HepG2 (cell line): ENCODE data around the gene PPP2R2D. TPM values are rescaled to one million over a fixed set of nuclear protein-coding genes. Genes with fewer than 3 reads are reported as not detected.

Experiments
- ATAC-seq: fragments of 200-7000 bp; cut with Tn5 transposase; 3 replicates; pipeline ENCODE4 v1.9.1; 2020; ENCODE audit warnings: mild to moderate bottlenecking, moderate library complexity
- BruUV-seq: library from RNA; stranded (reverse); fragments of 400-500 nt; replicated peaks from 2 replicates; lab custom pipeline; 2021; lab: Mats Ljungman, UMichigan
- CTCF ChIA-PET: fragments of 300-600 bp; formaldehyde crosslinking; extraction: SDS; loops from one replicate; lab custom pipeline; 2021; ENCODE audit warnings: low total read pairs, inconsistent platforms, low intra/inter-chr PET ratio; lab: Yijun Ruan, JAX
- POLR2A ChIA-PET: fragments of 350-600 bp; sonication (Branson Sonifier 250); formaldehyde crosslinking; loops from one replicate; lab custom pipeline; 2020; ENCODE audit warnings: antibody characterized with exemption, inconsistent platforms; lab: Yijun Ruan, JAX
- DNase-seq: peaks from one replicate; pipeline ENCODE4 v3.0.0-alpha.2; 2015; ENCODE audit warnings: low spot score
- FAIRE-seq: peaks from 3 replicates; lab custom pipeline; 2011; peaks lifted over from hg19 to GRCh38; lab: Jason Lieb, UNC
- H2AFZ ChIP-seq: one replicate; pipeline ENCODE4 v1.6.1; 2011; ENCODE audit warnings: low read length, inconsistent platforms
- H3K27ac ChIP-seq: fragments of 300-600 bp; 3 replicates; pipeline ENCODE4 v1.8.0; 2011; ENCODE audit warnings: mixed run types, mild to moderate bottlenecking, mixed read lengths, low read length, inconsistent platforms; ENCODE audit not compliant: insufficient read depth; ENCODE audit errors: extremely low read length
- H3K27me3 ChIP-seq, 2 experiments: fragments of 200-600 bp in 1 of 2; 2 replicates in 1 of 2; 3 replicates in 1 of 2; pipeline versions ENCODE4 v1.6.0 to v1.8.0; 2011; ENCODE audit warnings: low read length in 2 of 2, mild to moderate bottlenecking in 2 of 2, moderate library complexity in 2 of 2, inconsistent platforms in 1 of 2; ENCODE audit not compliant: insufficient read depth in 2 of 2, control insufficient read depth in 1 of 2
- H3K36me3 ChIP-seq, 2 experiments: fragments of 200-600 bp in 1 of 2; replicated peaks in 1 of 2; 2 replicates in 1 of 2; 3 replicates in 1 of 2; pipeline versions ENCODE4 v1.5.1 to v1.8.0; 2011; ENCODE audit warnings: low read length in 2 of 2, inconsistent platforms in 1 of 2; ENCODE audit not compliant: insufficient read depth in 2 of 2, control insufficient read depth in 1 of 2
- H3K4me1 ChIP-seq: 2 replicates; pipeline ENCODE4 v1.5.1; 2012; ENCODE audit warnings: low read length, inconsistent platforms; ENCODE audit not compliant: insufficient read depth
- H3K4me2 ChIP-seq: 2 replicates; pipeline ENCODE4 v1.6.0; 2011; ENCODE audit warnings: low read depth, low read length, inconsistent platforms
- H3K4me3 ChIP-seq, 3 experiments: fragments of 200-600 bp in 1 of 3; sonication (generic), shearing (Covaris generic) in 1 of 3; replicated peaks in 1 of 3; 2 replicates each; pipeline ENCODE4 v1.5.1; 2011 to 2016; ENCODE audit warnings: low read length in 3 of 3, inconsistent platforms in 2 of 3, low read depth in 2 of 3, mild to moderate bottlenecking in 2 of 3, control low read depth in 1 of 3, mixed read lengths in 1 of 3; ENCODE audit not compliant: insufficient read depth in 1 of 3
- H3K79me2 ChIP-seq: one replicate; pipeline ENCODE4 v1.6.1; 2011; ENCODE audit warnings: low read length, inconsistent platforms; ENCODE audit not compliant: insufficient read depth
- H3K9ac ChIP-seq: 2 replicates; pipeline ENCODE4 v1.6.0; 2011; ENCODE audit warnings: mild to moderate bottlenecking, low read depth, low read length, inconsistent platforms; ENCODE audit not compliant: insufficient read depth
- H3K9me3 ChIP-seq: 2 replicates; pipeline ENCODE4 v1.5.1; 2012; ENCODE audit warnings: mild to moderate bottlenecking, low read length
- H4K20me1 ChIP-seq: 2 replicates; pipeline ENCODE4 v1.6.0; 2011; ENCODE audit warnings: inconsistent platforms, mild to moderate bottlenecking, low read length, moderate library complexity; ENCODE audit not compliant: insufficient read depth
- ARID2 ChIP-seq: sonication (generic); formaldehyde crosslinking; IDR thresholded peaks from 2 replicates; pipeline ENCODE4 v1.8.1; 2022; ENCODE audit warnings: mild to moderate bottlenecking, missing genetic modification reagents, borderline replicate concordance
- CEBPG ChIP-seq: IDR thresholded peaks from 2 replicates; pipeline ENCODE4 v1.6.1; 2016
- NR2F1 ChIP-seq, 2 experiments: fragments of 450-650 bp in 1 of 2; formaldehyde crosslinking in 1 of 2; IDR thresholded peaks; 2 replicates each; pipeline versions ENCODE4 v1.5.0 to v1.6.1; 2016 to 2020; ENCODE audit warnings: mild to moderate bottlenecking in 1 of 2, missing compliant biosample characterization in 1 of 2, missing genetic modification reagents in 1 of 2, moderate library complexity in 1 of 2
- SETDB1 ChIP-seq: sonication (generic); formaldehyde crosslinking; IDR thresholded peaks from 2 replicates; pipeline ENCODE4 v1.5.1; 2020; ENCODE audit warnings: missing genetic modification reagents, mild to moderate bottlenecking, borderline replicate concordance
- SIN3A ChIP-seq: IDR thresholded peaks from 2 replicates; pipeline ENCODE4 v1.6.1; 2011; ENCODE audit warnings: low read depth, mild to moderate bottlenecking, control low read depth, low read length, borderline replicate concordance
- SMC3 ChIP-seq: IDR thresholded peaks from 2 replicates; pipeline ENCODE4 v1.6.1; 2011; ENCODE audit warnings: low read length, improper control_type of control experiment
- TCF7 ChIP-seq: sonication (generic); IDR thresholded peaks from 2 replicates; pipeline ENCODE4 v1.6.1; 2016; ENCODE audit warnings: antibody characterized with exemption, low read depth
- TSC22D2 ChIP-seq: sonication (generic); formaldehyde crosslinking; IDR thresholded peaks from 2 replicates; pipeline ENCODE4 v1.5.1; 2020; ENCODE audit warnings: missing genetic modification reagents, mild to moderate bottlenecking, borderline replicate concordance
- ZNF256 ChIP-seq: sonication (generic); formaldehyde crosslinking; conservative IDR thresholded peaks from 2 replicates; pipeline ENCODE4 v1.4.0; 2020; ENCODE audit warnings: missing genetic modification reagents
- ZNF550 ChIP-seq: sonication (generic); formaldehyde crosslinking; IDR thresholded peaks from 2 replicates; pipeline ENCODE4 v1.4.0; 2020; ENCODE audit warnings: mild to moderate bottlenecking, missing genetic modification reagents, borderline replicate concordance
- ZNF749 ChIP-seq: sonication (generic); formaldehyde crosslinking; IDR thresholded peaks from 2 replicates; pipeline ENCODE4 v1.8.0; 2022; ENCODE audit warnings: mild to moderate bottlenecking, missing genetic modification reagents, moderate library complexity, borderline replicate concordance
- ZNF850 ChIP-seq: sonication (generic); formaldehyde crosslinking; conservative IDR thresholded peaks from 2 replicates; pipeline ENCODE4 v1.9.0; 2021; ENCODE audit warnings: mild to moderate bottlenecking, missing genetic modification reagents
- WGBS: methylation state at CpG from one replicate; pipeline ENCODE4 v1.1.6; 2017; ENCODE audit warnings: low lambda C conversion rate; 5-methylcytosine and 5-hydroxymethylcytosine counted together
- in situ Hi-C: cut with HindIII; loops from 2 replicates; pipeline ENCODE4 v1.10.0; 2017; ENCODE audit warnings: low pct_unique_long_range_greater_than_20kb; ENCODE audit not compliant: extremely low pct_ligation_motif_present
- intact Hi-C: fragments of 100-400 bp; cut with micrococcal nuclease; formaldehyde crosslinking; loops from one replicate; pipeline ENCODE4 v1.10.0; 2022; ENCODE audit not compliant: unreplicated experiment
- polyA plus RNA-seq, 8 experiments: library from polyadenylated mRNA; depleted of rRNA in 3 of 8; stranded (reverse) in 7 of 8; unstranded in 1 of 8; fragments of >200 nt; fragmentation: Illumina TruSeq in 4 of 8; extraction: Trizol in 4 of 8; gene quantifications; 2 replicates each; pipeline versions ENCODE4 v1.2.1 to v1.2.3, GENCODE V29; 2011 to 2016; ENCODE audit warnings: low read depth in 4 of 8, missing spikeins in 1 of 8, mixed read lengths in 1 of 8; ENCODE audit not compliant: insufficient read depth in 1 of 8
- total RNA-seq, 5 experiments: library from RNA; depleted of rRNA; stranded (reverse); fragments of >200 nt; fragmentation: Illumina TruSeq; extraction: Trizol; gene quantifications; 2 replicates each; pipeline ENCODE4 v1.2.3, GENCODE V29; 2016; ENCODE audit warnings: low read depth in 1 of 5
- TF ChIP-seq, protein P1 (sequence below): IDR thresholded peaks from 2 replicates; pipeline ENCODE4 v1.6.1; 2016
- TF ChIP-seq, protein P2 (sequence below): sonication (generic); formaldehyde crosslinking; IDR thresholded peaks from 2 replicates; pipeline ENCODE4 v1.8.0; 2022; ENCODE audit warnings: mild to moderate bottlenecking, missing genetic modification reagents, moderate library complexity
- TF ChIP-seq, protein P3 (sequence below): sonication (generic); formaldehyde crosslinking; IDR thresholded peaks from 2 replicates; pipeline ENCODE4 v1.4.0; 2020; ENCODE audit warnings: missing genetic modification reagents, mild to moderate bottlenecking, borderline replicate concordance
- TF ChIP-seq, protein P4 (sequence below), 2 experiments: sonication (generic) in 1 of 2; formaldehyde crosslinking in 1 of 2; IDR thresholded peaks; 2 replicates each; pipeline versions ENCODE4 v1.4.0 to v1.6.1; 2016 to 2020; ENCODE audit warnings: borderline replicate concordance in 1 of 2, low read depth in 1 of 2, mild to moderate bottlenecking in 1 of 2, missing genetic modification reagents in 1 of 2

PPP2R2D gene
- total and polyA plus RNA-seq, 2 of the 13 experiments (the other 11 are each of a cell fraction or from before 2014, with no cell fraction given) = 32.7 to 33.2 TPM

DNA sequence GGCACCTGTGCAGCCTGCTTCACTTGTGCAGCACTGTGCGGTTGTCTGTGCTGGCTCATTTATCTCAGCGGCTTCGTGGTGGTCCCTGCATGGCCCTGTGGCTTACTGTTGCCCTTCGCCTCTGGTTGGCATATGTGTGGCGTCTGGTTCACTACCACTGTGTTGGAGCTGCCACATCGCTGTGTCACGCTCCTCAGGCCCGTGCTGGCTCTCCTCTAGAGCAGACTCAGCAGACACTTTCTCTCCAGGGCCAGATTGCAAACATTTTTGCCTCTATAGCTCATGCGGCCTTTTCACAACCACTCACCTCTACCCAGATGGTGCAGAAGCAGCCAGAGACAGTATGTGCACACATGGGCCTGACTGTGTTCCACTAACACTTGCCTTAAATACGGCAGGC is 37.9 kb downstream of the PPP2R2D start:
- ChIA-PET POLR2A (no interaction called here), CTCF (no interaction called here)
- DNase-seq (no peak), FAIRE-seq (no peak), ATAC-seq (no peak)
- Histone ChIP-seq H3K9ac (no peak overlapping the region), H3K36me3 (peaks cover 18 to 72% of the 10 kb centered on the region in 2 experiments), H3K4me2 (no peak overlapping the region), H2AFZ (no peak overlapping the region), H4K20me1 (peaks cover 9% of the 10 kb centered on the region; the same call in 1 of the 2 replicates), H3K4me3 (no peak overlapping the region), H3K27me3 (no peaks in the 10 kb centered on the region), H3K4me1 (peaks cover 15% of the 10 kb centered on the region), H3K27ac (no peak overlapping the region), H3K79me2 (peaks cover 24% of the 10 kb centered on the region), H3K9me3 (no peaks in the 10 kb centered on the region)
- in situ Hi-C loops = no loop called here
- no TSS peak for BruUV-seq
- 96% methylated on average over 10 of the region's 10 CpGs for WGBS
- intact Hi-C loops = no loop called here
- no peak for TF ChIP-seq ZNF550 (CRISPR knock-in tag)
- TF ChIP-seq, protein P1, sequence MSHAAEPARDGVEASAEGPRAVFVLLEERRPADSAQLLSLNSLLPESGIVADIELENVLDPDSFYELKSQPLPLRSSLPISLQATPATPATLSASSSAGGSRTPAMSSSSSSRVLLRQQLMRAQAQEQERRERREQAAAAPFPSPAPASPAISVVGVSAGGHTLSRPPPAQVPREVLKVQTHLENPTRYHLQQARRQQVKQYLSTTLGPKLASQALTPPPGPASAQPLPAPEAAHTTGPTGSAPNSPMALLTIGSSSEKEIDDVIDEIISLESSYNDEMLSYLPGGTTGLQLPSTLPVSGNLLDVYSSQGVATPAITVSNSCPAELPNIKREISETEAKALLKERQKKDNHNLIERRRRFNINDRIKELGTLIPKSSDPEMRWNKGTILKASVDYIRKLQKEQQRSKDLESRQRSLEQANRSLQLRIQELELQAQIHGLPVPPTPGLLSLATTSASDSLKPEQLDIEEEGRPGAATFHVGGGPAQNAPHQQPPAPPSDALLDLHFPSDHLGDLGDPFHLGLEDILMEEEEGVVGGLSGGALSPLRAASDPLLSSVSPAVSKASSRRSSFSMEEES = no peak
- TF ChIP-seq TCF7 = no peak
- TF ChIP-seq SMC3 = no peak
- no peak for TF ChIP-seq ZNF256
- TF ChIP-seq, protein P2, sequence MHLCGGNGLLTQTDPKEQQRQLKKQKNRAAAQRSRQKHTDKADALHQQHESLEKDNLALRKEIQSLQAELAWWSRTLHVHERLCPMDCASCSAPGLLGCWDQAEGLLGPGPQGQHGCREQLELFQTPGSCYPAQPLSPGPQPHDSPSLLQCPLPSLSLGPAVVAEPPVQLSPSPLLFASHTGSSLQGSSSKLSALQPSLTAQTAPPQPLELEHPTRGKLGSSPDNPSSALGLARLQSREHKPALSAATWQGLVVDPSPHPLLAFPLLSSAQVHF (CRISPR knock-in tag) = no peak
- TF ChIP-seq NR2F1 (CRISPR knock-in tag; IDR thresholded peaks at IDR 0.05) = no peak
- no peak for TF ChIP-seq SIN3A
- TF ChIP-seq ZNF850 (CRISPR knock-in tag) = no peak
- TF ChIP-seq ZNF749 (CRISPR knock-in tag) = no peak
- no peak for TF ChIP-seq CEBPG
- TF ChIP-seq, protein P3, sequence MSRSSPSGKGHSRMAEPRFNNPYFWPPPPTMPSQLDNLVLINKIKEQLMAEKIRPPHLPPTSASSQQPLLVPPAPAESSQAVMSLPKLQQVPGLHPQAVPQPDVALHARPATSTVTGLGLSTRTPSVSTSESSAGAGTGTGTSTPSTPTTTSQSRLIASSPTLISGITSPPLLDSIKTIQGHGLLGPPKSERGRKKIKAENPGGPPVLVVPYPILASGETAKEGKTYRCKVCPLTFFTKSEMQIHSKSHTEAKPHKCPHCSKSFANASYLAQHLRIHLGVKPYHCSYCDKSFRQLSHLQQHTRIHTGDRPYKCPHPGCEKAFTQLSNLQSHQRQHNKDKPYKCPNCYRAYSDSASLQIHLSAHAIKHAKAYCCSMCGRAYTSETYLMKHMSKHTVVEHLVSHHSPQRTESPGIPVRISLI (CRISPR knock-in tag) = no peak
- TF ChIP-seq ARID2 (CRISPR knock-in tag) = no peak
- no peak for TF ChIP-seq TSC22D2 (CRISPR knock-in tag)
- no peak for TF ChIP-seq SETDB1
- TF ChIP-seq, protein P4, sequence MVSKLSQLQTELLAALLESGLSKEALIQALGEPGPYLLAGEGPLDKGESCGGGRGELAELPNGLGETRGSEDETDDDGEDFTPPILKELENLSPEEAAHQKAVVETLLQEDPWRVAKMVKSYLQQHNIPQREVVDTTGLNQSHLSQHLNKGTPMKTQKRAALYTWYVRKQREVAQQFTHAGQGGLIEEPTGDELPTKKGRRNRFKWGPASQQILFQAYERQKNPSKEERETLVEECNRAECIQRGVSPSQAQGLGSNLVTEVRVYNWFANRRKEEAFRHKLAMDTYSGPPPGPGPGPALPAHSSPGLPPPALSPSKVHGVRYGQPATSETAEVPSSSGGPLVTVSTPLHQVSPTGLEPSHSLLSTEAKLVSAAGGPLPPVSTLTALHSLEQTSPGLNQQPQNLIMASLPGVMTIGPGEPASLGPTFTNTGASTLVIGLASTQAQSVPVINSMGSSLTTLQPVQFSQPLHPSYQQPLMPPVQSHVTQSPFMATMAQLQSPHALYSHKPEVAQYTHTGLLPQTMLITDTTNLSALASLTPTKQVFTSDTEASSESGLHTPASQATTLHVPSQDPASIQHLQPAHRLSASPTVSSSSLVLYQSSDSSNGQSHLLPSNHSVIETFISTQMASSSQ (IDR thresholded peaks at IDR 0.05; ENCODE audit: low read depth) = no peak
- TF ChIP-seq, protein P4 (CRISPR knock-in tag; IDR thresholded peaks at IDR 0.05; ENCODE audit: borderline replicate concordance) = no peak
